HepG2 (cell line): Measurements from ENCODE around the gene GRIN3B.

Experiments used
- CHD2 ChIP-seq: IDR thresholded peaks from 2 replicates; pipeline ENCODE4 v1.6.1; 2011; ENCODE audit warnings: low read depth, low read length, improper control_type of control experiment
- KLF13 ChIP-seq: sonication (generic); formaldehyde crosslinking; IDR thresholded peaks from 2 replicates; pipeline ENCODE4 v1.4.0; 2020; ENCODE audit warnings: mild to moderate bottlenecking, missing genetic modification reagents
- YY1 ChIP-seq: IDR thresholded peaks from 2 replicates; pipeline ENCODE4 v1.6.1; 2011; ENCODE audit warnings: low read length, low read depth, moderate library complexity, mild to moderate bottlenecking; ENCODE audit not compliant: insufficient read depth, insufficient replicate concordance
- TF ChIP-seq, protein P1 (sequence below): sonication (generic); formaldehyde crosslinking; IDR thresholded peaks from 2 replicates; pipeline ENCODE4 v1.5.0; 2020; ENCODE audit warnings: mild to moderate bottlenecking, missing genetic modification reagents, moderate library complexity
- TF ChIP-seq, protein P2 (sequence below): sonication (generic); formaldehyde crosslinking; IDR thresholded peaks from 2 replicates; pipeline ENCODE4 v1.5.0; 2020; ENCODE audit warnings: missing genetic modification reagents, mild to moderate bottlenecking, borderline replicate concordance

DNA sequence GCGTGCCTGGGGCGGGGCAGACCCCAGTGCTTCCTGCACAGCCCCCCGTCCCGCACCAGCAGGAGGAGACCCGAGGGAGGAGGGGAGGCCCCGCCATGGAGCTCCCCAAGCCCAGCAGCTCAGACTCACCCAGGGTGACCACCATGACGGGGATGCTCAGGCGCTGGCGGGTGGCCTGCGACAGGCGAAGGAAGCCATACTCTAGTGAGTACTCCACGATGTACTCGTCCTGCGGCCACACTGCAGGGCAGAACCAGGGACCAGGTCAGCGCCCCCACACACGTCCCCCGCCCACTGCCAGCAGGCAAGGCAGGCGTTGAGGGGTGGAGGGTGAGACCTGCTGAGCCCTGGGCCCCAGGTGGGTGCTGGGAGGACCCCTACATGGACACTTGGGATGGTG, 12.1 kb downstream of the GRIN3B start:
- TF ChIP-seq, protein P1, sequence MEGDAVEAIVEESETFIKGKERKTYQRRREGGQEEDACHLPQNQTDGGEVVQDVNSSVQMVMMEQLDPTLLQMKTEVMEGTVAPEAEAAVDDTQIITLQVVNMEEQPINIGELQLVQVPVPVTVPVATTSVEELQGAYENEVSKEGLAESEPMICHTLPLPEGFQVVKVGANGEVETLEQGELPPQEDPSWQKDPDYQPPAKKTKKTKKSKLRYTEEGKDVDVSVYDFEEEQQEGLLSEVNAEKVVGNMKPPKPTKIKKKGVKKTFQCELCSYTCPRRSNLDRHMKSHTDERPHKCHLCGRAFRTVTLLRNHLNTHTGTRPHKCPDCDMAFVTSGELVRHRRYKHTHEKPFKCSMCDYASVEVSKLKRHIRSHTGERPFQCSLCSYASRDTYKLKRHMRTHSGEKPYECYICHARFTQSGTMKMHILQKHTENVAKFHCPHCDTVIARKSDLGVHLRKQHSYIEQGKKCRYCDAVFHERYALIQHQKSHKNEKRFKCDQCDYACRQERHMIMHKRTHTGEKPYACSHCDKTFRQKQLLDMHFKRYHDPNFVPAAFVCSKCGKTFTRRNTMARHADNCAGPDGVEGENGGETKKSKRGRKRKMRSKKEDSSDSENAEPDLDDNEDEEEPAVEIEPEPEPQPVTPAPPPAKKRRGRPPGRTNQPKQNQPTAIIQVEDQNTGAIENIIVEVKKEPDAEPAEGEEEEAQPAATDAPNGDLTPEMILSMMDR (CRISPR knock-in tag), result no peak
- no peak for TF ChIP-seq YY1
- TF ChIP-seq KLF13, result no peak
- TF ChIP-seq CHD2, result no peak
- TF ChIP-seq, protein P2, sequence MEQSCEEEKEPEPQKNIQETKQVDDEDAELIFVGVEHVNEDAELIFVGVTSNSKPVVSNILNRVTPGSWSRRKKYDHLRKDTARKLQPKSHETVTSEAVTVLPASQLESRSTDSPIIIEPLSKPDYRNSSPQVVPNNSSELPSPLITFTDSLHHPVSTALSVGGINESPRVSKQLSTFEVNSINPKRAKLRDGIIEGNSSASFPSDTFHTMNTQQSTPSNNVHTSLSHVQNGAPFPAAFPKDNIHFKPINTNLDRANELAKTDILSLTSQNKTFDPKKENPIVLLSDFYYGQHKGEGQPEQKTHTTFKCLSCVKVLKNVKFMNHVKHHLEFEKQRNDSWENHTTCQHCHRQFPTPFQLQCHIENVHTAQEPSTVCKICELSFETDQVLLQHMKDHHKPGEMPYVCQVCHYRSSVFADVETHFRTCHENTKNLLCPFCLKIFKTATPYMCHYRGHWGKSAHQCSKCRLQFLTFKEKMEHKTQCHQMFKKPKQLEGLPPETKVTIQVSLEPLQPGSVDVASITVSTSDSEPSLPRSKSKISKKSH (CRISPR knock-in tag), result no peak
